CD4-positive, alpha-beta T cell treated with Interleukin-6 at 100 ng/mL for 8 hours (primary cell): ENCODE measurements around the gene LARGE2.

Experiments used
- DNase-seq: peaks from one replicate; pipeline ENCODE4 v3.0.0-alpha.2; 2020; ENCODE audit warnings: mixed read lengths, low spot score

Gene LARGE2

GRCh38 chr11:45964911-45965389 lies 42.5 kb downstream of the LARGE2 start:
- peak; percentile 63 for DNase-seq

- no peak for DNase-seq
Measured at GRCh38 chr11:45967506-45967905, 45.0 kb downstream of the LARGE2 start.

- no peak for DNase-seq
Measured at GRCh38 chr11:45968901-45969300, 46.4 kb downstream of the LARGE2 start.

- no peak for DNase-seq
Measured at GRCh38 chr11:45973601-45974000, 51.1 kb downstream of the LARGE2 start.

- no peak for DNase-seq
Measured at GRCh38 chr11:45974806-45975205, 52.4 kb downstream of the LARGE2 start.
